HG03135 (cell line): ENCODE data around the gene ATF5.

ENCODE experiments used
- ATAC-seq: cut with Tn5 transposase; IDR thresholded peaks from one replicate; pipeline ENCODE4 v1.9.1; 2021; ENCODE audit warnings: mild to moderate bottlenecking, moderate library complexity; ENCODE audit not compliant: unreplicated experiment

ATF5 gene

DNA sequence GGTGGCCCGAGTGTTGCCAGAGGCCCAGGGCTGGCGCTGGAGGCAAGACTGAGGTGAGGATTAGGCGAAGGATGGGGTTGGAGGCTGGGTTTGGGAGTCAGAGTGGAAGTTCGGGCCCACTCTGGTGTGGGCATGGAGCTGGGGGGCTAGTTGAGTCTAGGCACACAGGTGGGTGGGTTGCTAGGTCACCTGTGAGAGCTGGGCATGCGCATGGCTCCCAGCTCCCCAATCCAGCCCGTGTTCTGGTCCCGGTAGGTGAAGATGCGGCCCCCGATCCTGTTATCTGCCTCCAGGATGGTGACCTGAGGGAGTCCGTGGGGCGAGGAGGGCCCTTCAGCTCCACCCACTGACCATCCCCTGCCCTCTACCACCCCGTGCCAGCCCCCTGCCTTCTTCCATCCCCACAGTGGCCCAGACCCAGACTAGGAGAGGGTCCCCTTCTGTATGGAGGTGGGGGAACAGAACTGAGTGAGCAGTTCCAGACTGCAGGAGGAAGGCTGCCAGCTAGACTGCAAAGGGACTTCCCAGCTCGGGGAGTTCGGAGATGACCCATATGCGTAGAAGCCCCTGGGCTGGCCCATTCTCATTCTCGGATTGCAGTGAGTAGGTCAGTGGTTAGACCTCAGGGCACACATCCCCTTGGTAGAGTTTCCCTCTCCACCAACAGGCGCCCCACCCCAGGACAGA lies 34.0 kb upstream of the ATF5 start:
- ATAC-seq = no peak

DNA sequence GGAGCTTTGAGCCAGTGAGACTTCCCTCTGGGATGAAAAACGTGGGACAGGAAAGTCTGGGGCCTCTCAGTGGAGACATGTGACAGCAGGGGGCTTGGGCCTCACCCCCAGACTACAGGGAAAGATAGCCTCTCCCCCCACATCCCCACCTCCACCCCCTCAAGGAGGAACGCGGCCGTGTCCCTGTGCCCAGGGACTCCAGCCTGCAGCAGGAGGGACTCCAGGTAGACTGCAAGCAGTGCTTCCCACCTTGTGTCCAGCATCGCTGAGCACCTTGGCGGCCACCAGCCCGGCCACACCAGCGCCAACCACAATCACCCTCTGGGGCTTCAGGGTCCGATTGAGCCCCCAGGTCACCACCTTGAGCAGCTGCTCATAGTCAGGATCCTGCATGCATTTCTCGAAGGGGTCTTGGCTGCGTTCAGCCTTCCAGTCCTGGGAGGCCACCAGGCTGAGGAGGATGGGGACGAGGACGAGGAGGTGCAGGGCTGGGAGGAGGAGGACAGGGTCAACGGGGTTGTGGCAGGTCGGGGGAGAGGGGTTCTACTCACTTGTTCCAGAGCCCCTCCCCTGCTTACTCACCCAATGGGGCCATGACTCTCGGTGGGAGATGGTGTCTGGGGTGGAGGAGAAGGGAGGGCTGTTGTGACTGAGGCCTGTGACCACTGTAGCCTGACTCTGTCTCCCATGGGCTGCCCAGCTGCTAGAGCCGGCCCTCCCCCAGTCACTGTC lies 33.3 kb upstream of the ATF5 start:
- ATAC-seq = no peak

DNA sequence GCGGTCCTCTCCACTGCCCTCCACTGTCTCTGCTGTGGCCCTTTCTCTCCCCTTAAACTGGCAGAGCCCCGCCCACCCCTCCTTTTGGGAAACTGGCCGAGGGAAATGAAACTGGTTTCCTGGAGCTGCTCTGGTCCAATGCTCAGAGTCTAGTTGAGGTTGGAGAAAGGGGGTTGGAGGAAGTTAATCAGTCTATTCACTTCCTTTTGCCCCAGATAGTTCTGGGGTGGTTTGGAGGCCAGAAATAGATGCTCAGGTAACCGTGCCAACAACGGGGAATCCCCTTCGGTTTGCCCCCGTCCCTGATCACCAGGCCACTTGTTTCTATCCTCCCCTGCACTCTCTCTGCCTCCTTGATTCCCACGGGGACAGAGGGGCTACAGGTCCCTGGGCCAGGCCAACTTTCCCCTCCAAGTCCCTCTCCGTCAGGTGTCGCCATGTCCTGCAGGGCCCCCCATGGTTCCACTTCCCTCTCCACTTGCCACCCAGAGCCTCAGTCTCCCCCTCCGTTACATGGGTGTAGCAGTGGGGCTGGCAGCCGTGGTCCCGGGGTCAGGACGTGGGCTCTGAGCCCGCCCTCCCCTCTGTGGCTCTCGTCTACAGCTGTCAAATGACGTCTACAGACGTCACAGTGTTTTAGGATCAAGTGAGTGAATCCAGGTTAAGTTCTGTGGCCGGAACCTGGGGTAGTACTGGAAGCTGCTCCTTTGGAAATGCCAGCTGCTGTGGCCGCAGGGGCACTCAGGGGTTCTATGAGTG lies 32.0 kb upstream of the ATF5 start, which contains the start of gene IL4I1:
IL4I1 (minus strand) TSS at position 25 of the 759 bp plus-strand sequence. CDS start 727 bp downstream, outside the sequence.
- peak; percentile 51 for ATAC-seq

DNA sequence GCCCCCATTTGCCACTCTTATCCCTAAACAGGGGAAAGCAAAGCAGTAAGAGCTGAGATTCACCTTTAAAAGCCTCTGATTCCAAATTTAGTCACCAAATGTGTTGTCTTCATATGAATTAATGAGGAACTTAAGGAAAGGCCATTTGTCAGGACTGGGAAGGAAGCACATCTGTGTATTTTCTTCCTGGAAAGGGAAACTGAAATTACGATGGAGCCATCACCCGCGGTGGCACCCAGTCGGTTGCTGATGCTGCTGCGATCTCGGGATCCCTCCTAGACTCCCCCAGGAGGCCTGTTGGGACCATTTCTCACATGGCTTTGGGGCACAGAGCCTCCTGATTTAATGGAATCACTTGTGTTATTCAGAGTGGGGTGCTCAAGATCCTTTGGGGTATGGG lies 24.9 kb upstream of the ATF5 start:
- ATAC-seq = no peak

DNA sequence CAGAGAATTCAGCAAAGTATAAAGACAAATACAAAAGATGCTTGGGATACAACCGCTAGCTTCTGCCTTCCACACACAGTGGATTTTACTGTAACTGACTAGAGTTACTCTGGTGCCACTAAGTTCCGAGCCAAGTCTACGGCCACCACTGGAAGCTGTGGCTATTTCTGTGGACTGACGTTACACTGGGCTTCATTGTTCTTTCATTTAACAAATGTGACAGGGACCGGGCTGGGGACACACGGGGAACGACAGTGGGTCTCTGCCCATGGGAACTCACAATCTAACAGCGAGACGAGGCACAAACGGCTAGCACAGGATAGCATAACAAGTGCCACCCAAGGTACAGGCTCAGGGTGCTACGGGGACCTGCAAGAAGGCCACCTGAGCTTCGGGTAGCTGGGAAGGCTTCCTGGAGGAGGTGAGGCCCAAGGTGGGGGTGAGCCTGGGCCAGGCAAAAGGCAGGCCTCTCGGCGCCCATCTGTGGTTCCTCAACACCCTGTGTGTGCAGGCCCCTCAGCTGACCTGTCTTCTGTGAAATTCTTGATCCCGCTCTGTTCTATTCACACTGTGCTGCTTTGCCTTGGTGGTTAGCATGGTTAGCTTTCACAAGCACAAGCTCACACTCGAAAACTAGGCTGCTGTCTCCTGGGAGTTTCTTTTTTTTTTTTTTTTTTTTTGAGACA lies 22.0 kb upstream of the ATF5 start:
- ATAC-seq = no peak

DNA sequence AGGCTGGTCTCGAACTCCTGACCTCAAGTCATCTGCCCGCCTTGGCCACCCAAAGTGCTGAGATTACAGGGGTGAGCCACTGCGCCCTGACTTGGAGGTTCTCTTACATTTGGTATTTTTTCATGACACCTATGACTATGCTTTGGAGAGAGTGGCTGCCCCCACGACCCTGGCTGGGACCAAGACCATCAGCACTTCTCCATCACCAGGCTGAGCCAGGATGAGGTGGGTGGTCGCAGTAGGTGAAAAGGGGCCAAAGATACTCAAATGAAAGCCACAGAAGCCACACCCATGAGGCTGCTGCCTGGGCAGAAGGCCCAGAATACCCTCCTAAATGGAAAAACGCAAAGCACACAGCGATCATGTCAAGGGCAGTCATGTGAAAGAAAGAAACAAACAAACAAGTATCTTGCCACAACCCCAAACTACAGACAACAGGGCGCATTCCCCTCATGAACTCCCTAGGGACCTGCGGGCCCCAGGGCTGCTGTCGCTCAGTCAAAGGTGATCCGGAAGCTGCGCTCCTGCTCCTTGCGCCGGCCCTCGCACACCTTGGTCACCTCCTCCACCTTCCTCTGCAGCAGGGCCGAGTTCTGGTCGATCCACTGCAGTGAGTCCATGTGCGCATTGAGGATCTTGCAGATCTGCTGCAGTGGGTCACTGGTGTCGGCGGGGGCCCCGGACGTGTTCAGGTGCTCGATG lies 21.1 kb upstream of the ATF5 start:
- ATAC-seq = no peak

DNA sequence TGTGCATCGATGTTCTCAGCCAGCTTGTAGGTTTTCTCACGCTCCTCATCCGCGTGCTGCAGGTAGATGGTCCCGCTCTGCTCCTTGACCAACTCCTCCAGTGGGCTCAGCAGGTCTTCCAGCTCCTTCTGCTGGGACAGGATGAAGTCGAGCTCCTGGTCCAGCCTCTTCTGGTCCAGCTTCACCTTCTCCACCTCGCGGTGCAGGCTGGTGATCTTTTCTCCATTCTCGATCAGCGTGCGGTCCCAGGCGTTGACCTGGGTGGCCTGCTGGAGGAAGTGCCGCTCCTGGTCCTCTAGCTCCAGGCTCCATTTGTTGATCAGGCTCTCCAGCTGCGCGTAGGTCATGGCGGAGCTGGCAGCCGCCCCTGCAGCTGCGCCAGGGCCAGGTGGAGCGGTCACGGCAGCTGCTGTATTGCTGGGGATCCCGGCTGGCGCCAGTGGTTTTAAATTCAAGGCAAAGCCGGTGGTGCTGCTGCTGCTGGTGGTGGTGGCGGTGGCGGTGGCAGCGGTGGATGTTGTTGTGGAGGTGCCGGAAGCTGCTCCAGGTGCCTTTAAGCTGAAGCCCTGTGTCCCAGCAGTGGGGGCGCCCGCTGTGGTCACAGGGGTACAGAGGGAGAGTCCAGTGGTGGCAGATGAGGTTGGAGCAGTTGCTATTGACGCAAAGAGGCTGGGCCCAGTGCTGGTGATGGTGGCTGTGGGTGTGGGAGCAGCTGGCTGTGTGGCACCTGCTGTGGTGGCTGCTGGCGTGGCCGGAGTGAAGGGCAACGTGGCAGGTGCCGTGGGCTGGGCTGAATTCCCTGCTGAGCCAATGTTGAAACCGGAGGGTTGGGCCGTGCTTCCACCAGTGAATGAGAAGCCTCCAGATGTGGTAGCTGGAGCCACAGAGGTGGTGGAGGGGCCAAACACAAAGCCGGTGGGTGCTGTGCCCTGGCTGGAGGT lies 20.3 kb upstream of the ATF5 start:
- no peak for ATAC-seq

DNA sequence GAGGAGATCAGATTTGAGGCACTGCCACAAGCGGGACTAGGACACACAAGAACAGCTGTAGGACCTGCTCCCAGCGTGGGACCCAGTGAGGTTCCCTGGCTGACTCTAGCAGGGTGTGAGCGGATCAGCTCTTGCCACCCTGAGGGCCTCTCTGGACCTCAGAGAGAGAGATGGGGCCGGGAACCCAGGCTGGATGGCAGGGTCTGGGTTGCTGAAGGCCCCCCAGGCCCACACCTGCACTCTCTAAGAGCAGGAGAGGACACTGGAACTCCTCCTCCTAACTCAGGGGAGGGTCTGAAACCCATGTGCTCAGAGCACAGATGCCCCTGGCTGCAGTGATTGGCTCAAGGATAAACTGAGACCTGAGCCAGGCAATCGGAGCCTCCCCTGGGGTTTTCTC lies 18.8 kb upstream of the ATF5 start:
- ATAC-seq = no peak

DNA sequence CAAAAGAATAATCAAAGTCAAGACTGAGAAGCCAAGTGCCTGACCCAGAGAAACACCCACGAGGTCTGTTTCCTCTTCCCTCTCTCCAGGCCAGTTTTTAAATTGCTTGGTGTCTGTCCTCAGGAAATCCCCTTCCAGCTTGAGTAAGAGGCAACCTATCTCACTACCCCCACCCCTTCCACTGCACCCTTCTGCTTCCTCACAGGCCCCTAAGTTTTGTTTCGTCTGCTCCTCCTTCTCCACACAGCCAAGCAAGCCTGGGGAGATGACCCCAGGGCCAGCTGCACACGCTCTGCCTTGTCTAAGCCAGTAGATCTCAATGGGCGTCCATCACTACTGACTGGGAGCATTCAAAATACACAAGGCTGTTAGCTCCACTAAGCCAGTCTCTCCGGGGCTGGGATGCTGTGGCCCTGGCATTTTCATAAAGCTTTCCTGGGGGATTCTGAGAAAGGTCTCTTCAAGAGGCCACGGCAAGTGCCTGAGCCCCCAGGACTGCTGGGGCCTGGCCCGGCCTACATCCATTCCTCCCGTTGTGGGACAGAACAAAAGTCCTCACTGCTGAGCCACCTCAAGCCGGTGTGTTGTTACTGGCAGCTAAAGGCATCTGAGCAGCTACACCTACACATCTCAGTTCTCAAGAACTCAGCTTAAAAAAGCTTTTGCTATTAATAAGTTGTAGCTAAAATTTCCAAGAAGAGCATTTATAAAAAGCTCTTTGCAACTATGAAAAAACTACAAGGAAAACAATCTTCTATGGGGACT lies 17.4 kb upstream of the ATF5 start:
- ATAC-seq = no peak

DNA sequence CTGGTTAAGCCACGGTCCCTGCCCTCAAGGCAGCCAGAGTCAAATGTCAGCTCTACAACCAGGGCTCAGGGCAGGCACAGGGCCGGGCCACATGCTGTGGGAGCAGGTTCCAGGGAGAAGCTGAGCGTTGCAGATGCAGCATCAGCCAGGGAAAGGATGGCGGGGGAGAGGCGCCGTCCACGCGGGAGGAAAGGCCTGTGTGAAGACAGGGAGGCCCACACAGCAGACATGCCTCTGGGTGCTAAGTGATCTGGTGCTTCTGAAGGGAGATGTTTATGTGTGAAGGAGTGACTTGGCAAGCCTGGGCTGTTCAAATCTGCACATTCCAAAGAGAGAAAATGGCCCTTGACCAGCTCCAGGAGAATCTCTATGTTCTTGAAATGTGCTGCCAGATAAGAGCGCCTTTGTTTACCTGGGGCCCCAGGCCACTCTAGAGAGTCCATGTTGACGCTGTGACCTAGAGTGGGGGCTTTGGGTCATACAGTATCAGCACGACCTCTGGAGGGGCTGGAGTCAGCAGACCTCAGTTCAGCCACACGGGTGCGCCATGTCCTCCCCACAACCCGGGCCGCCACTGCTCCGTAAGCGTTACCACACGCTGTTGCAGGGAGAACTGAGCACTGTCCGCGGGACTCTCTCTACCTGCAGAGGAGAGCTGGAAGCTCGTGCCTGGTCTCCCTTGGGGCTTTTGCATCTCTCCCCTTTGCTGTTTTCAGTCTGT lies 15.9 kb upstream of the ATF5 start:
- ATAC-seq = no peak

DNA sequence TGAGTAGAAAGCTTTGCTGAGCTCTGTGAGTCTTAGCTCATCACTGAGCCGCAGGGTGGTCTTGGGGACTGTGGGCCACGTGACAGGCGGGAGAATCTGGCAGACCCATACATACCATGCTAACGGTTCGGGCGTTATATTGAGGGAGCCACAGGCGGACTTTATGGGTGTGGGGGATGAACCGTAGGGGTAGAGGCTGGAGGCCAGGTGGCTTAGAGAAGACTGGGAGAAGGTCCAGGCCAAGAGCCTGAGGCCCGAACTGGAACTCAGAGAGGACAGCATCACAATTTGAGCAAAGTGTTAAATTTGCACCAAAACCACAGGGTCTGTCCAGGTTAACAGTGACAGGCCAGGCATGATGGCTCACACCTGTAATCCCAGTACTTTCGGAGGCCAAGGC lies 15.3 kb upstream of the ATF5 start:
- ATAC-seq = no peak

DNA sequence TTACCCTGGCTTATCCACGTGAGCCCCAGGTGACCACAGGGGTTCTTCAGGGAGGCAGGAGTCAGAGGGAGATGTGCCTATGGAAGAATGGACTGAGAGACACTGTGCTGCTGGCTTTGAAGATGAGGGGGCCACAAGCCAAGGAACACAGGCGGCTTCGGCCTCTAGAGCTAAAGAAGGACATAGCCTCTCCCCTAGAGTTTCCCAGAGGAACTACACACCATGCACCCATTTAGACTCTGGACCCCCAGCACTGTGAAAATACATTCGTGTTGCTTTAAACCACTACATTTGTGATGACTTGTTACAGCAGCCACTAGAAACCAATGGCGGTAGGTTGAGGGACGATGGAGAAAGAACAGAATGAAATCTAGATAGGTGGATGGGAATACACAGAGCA lies 13.7 kb upstream of the ATF5 start:
- ATAC-seq = no peak

DNA sequence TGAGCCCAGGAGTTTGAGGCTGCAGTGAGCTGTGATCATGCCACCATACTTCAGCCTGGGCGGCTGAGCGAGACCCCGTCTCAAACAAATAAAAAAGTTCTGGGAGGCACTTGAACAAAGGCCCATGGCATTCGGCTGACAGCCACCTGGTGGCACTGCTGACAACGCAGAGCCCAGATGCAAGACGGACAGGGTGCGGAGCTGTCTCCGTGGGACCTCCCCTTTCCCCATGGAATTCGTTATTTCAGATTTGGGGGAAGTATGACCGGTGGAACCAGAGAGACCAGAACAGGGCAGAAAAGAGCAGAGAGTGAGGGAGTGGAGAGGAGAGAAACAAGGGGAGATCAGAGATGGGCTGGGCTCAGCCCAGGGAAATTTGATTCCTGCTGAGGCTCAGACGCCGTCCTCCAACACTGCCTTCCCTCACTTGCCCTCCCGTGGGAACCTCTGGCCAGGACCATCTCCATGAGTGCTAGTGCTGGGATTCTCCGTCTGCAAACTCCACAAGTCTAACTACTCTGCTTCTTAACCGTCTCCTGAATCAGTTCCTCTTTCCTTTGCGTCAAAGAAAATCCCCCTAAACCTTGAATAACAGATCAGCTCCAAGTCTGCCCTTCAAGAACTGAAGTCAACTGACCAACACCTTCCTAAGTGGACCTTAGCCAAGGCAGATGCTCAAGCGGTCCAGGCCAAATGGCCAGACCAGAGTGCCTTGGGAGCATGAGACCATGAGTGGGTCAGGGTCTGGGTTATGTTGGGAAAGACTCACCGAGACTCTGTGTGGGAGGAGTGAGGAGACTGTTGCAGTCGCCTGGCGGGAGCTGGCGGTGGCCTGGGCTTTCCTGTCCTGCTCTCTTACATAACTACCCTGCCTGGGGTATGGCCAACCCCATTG lies 11.9 kb upstream of the ATF5 start:
- ATAC-seq = no peak

DNA sequence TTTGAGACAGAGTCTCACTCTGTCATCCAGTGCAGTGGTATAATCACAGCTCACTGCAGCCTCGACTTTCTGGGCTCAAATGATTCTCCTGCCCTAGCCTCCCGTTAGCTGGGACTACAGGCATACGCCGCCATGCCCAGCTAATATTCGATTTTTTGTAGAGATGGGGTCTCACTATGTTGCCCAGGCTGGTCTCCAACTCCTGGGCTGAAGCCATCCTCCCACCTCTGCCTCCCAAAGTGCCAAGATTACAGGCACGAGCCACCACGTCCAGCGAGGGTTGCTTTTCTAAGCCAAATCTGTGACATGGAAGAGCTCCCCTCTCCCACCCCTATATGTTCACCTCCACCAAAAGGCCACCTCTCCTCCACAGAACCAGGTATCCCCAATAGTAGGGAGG lies 10.9 kb upstream of the ATF5 start:
- ATAC-seq = no peak

DNA sequence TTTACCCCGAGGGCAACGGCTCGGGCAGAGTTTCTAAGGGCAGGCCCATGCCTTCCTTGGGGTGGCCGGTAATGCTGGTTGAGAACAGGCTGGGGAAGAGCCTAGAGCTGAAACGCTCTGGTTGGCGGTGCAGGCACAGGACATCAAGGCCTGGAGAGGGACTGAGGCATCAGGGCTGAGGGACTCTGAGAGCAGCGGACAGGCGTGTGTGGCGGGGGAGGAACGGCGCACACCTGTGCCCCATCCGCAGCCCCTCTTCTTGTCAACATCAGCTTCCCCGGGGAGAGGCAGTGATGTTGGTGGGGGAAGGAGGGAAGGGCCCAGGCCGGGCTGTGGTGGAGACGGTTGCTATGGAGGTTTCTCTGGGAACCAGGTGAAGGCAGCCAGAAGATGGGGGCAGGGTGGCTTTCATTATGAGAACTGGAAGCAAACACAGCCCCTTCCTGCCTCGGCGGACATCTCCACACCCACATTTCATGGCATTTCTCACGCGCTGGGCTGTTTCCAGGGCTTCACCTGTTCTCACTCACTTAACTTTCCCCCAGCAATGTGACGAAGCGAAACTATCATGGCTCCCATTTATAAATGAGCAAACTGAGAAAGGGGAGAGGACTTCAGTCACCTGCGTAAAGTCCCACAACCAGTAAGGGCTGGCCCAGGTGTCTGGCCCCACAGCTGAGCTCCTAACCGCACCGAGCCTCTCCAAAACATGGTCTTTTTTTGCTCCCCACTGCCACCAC lies 8.2 kb upstream of the ATF5 start:
- ATAC-seq = no peak
